GM19043 (cell line): ENCODE measurements around the gene PNPLA2.
A peak's percentile ranks its signal among the peaks of the same experiment; 100 is the strongest.

ENCODE experiments used
- ATAC-seq: cut with Tn5 transposase; IDR thresholded peaks from one replicate; pipeline ENCODE4 v1.9.1; 2021; ENCODE audit warnings: low read depth; ENCODE audit not compliant: unreplicated experiment

The PNPLA2 gene, protein sequence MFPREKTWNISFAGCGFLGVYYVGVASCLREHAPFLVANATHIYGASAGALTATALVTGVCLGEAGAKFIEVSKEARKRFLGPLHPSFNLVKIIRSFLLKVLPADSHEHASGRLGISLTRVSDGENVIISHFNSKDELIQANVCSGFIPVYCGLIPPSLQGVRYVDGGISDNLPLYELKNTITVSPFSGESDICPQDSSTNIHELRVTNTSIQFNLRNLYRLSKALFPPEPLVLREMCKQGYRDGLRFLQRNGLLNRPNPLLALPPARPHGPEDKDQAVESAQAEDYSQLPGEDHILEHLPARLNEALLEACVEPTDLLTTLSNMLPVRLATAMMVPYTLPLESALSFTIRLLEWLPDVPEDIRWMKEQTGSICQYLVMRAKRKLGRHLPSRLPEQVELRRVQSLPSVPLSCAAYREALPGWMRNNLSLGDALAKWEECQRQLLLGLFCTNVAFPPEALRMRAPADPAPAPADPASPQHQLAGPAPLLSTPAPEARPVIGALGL

DNA sequence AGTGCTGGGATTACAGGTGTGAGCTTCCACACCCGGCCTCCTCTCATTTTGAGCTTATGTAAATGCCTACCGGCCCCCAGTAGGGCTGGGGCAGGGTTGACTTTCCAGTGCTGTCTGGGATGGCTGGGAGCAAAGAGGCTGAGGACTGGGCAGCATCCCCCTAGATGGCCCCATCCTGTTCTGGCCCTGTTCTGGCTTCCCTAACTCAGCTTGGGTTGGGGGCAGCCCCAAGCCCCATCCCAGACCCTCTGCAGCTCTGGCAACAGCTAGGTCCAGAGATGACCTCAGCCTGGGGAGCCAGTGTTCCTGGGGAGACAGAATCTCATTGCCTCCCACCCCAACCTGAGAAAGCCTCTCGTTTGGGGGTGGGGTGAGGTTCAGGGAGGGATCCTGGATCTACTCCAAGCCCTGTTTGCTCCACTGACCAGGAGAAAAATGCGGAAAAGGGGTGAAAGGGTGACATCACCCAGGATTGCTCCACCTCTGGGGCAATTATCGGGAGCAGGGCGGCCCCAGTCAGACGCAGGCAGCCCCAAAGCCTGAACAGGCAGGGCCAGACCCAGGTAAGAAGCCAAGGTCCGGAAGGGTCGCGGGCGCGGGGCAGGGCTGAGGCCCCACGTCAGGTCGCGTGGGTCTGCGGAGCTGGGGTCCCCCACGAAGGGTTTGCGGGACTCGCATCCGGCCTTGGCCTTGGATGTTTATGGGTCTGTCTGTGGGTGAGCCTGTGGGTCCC lies at the start of gene PNPLA2:
Gene PNPLA2 (plus strand): TSS at position 519 of the 733 bp plus-strand sequence. CDS start 805 bp downstream, outside the sequence.
- ATAC-seq = no peak

DNA sequence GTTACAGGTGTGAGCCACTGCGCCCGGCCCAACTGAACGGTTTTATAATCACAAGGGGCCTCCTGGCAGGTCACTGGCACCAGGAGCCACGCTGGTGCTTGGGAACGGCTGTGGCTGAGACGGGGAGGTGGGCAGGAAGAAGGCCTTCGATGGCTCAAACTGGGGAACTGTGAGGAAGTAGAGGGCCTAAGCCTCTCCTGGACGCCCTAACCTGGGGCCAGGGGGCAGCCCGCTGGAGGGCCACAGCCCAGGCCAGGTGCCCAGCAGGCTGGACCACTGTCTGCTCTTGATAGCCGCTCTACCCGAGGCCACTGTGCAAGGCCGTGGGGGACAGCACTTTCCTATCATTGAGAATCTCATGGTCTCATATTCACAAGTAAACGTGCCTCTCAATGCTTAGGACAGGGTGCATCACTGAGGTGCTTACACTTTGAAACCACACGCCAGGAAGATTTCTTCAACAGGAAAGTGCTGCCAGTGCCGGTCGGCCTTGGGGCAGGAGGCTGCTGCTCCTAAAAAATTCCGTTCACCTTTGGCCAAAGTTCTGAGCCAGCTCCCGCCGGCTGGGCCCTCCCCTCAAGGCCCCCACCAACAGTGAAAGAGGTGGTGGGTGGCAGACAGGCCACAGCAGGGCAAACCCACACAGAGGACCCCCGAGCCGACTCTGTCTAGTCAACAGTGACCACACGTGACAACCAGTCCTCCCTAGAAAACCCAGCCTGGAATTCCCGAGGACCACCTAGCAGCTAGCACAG lies 48.6 kb upstream of the PNPLA2 start:
- ATAC-seq = no peak

DNA sequence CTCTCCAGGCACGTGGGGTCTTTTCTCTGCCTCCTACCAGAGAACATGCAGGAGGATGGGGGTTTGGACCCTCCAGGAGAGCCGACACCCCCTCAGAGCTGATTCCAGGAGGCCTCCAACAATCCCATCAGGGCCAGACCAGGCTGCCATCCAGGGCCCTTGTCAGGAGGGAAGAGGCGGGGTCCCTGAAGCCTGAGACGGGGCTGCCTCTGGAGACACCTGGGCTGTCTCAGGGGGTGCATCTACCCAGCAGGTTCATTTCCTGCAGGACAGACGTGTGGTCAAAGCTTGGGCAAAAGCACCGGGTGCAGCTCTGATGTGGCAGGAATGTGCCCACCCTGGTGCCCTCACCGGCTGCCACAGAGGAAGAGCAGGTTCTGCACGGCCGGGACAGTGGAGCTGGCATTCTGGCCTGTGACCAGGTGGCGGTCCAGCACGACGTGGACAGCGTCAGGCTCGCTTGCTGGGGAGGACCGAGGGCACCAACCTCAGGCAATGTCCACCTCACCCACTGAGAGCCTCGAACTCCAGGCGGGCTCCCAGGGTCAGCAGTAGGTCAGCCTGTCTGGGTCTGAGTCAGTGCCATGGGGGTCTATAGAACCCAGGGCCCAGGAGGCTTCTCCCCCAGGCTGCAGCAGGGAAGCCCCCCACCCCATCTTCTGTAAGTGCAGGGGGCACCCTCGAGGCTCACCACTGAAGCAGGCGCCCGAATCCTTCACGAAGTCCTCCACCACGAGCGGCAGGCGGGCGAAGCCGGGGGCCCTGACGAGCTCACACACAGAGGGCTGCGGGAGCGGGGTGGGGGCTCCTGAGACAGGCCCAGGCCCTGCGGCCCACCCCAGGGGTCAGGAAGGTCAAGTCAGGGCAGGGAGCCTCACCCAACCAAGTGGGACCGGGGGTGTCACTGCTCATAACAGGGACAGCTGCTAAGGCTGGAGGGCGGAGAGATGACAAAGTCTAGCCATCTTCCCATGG lies 47.8 kb upstream of the PNPLA2 start:
- ATAC-seq = no peak

DNA sequence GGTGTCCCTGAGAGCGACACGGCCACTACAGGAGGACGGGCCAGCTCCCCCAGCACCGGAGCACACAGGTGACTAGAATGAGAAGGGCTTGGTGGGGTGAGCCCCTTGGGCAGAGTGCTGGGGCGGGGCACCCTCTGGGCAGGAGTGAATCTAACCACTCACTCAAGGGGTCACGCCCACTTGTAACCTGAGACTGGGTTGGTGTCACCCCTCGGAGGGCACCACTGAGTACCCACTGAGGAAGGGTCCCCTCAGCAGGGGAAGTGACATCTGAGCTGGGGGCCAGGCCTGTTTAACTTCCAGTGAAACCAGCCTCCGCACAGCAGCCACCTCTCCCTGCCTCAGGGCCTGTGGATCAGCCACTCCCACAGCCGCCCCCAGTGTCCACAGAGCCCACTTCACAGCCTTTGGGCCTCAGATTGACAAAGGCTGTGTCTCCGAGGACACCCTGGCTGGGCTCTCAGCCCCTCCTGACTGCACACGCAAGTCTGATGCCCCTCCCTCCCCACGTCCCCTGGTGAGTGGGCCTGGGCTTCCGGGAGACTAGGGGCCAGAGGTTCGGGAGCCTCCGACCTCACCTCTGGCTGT lies 47.0 kb upstream of the PNPLA2 start:
- no peak for ATAC-seq

DNA sequence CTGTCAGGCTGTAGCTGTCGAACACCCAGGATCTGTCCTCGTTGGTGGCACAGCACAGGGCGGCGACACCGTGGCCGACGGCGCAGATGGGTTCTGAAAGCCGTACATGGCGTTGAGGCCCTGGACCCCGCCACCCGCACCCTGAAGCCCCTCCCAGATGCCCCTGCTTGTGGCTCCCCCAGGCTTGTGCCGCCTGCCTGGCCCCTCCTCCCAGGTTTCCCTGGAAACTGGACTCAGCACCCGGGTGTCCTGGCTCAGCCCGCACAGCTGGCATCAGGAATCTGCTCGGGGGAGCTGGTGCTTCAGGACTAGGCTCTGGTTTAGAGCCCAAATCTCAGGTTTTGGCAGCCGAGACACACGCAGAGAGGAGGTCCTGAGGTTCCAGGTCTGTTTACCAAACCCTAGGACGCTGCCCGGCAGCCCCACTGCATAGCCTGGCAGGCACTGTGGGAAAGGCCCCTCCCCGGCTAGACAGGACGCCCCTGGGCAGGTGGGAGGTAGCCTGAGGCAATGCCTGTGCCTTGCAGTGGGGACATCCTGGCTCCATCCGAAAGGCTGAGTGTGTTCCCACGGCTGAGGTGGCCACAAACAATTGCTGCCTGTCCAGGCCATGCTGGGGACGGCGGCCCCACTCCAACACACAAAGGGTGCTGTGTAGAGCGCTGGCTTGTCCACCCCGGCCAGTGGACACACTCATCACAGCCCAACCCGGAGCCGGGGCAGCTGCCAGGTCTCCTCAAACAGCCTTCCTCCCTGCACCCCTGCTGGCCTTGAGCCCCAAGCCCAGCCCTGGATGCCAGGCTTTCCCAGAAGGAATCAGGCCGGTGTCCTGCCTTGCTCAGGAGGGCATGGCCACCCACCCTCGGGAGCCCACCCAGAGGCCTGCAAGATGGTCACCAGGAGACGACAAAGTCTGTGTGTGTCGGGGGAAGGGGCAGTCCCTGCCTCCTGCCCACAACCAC lies 46.0 kb upstream of the PNPLA2 start:
- no peak for ATAC-seq

DNA sequence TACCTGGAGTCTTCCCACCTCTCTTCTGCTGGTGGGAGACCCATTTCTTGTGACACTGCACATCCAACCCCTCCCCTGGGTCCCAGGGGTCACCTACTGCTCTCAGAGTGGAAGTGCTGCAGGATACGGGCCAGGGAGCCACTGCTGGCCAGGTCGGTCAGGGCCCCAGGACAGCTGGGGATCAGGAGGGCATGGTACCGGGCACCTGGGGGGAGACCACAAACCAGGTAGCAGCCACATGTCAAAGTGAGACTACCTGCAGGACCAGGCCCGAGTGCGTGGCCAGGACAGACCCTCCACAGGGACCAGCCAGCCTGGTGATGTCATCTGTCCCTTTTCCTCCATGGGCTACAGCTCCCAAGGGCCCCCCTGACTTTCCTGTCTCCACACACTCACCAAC lies 45.3 kb upstream of the PNPLA2 start:
- no peak for ATAC-seq

DNA sequence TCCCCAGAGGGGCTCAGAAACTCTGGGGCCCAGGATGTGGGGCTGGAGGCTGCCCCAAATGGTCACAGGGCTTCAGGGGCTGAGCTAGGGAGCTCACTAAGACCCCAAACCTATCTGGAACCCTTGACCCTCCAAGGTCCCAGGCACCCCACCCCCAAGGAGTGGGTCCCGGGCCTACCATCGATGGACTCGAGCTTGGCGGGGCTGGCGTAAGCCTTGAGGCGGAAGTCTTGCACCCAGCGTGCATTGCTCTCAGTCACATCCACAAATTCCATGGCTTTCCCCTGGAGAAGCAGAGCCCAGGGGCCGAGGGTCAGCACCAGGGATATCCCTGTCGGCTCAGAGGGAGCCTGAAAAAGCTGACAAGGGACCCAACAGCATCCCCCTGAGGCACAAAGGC lies 44.9 kb upstream of the PNPLA2 start:
- no peak for ATAC-seq

DNA sequence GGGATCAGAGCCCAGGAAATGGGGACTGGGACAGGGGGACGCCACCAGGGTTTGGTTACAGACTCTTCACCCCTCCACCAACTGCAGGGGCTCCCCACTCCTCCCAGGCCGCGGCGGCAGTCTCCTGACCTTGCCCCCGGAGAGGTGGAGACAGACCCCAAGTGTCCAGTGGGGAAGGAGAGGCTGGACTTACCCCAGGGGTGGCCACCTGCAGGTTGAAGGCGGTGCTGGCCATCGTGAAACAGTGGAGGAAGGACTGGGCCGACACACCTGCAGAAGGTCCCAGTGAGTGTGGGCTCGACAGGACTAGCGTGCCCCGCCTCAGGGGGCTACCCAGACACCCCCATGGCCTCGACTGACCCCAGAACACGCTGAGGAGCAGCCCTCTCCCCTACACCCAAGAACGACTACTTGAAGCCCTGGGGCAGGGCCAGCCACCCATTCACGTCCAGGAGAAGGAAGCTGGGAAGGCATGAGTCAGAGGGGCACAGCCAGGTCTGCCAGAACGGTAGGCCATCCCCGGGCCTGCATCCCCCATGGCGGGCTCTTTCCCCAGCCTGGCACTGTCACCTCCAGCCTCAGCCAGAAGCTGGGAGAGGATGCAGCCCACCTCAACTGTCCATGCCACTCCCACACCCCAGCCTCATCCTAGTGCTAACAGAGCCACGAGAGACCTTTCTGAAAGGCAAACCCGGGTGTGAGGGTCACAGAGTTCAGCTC lies 43.7 kb upstream of the PNPLA2 start:
- ATAC-seq = no peak

DNA sequence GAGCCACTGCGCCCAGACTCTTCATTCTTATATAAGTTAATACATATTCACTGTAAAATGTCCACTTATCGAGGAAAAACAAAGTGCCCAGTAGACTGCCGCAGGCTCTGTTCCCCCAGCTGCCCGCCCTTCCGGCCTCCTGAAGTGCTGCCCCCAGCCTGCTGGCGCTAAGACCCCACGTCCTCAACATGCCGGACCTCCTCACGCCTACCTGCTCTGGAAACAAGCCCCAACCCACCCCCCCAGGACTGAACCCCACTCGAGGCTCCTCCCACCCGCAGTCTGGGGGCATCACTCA lies 42.5 kb upstream of the PNPLA2 start:
- no peak for ATAC-seq

DNA sequence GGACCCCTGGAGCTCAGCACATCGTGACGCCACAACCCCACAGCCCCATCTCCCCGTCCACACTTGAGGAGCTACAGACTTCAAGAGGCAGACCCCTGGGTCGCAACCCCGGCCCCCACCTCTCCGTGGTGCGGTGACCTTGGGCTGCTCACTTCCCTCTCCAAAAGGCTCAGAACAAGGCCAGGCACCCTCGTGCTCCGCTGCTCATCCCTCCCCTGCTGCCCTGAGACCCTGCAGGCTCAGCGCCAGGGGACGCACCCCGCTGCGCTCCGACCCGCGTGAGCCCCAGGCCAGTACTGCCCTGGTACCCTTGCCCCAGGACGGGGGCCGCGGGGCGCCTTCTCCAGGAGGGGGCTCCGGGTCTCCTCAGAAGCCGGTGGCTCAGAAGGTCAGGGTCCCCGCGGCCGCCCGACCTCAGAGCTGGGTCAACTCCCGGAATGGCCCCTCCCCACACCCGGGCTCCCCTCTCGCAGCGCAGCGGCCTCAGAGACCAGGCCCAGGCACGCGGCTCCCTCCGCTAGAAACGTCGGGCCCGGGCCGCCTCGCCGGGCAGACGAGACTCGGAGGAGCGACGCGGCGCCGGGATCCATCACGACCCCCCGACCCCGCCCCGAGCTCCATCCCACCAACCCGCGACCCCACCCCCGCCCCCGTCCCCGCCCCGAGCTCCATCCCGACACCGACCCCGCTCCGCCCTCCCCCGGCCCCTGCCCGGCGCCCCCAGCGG lies 42.0 kb upstream of the PNPLA2 start:
- peak; percentile 21 for ATAC-seq

DNA sequence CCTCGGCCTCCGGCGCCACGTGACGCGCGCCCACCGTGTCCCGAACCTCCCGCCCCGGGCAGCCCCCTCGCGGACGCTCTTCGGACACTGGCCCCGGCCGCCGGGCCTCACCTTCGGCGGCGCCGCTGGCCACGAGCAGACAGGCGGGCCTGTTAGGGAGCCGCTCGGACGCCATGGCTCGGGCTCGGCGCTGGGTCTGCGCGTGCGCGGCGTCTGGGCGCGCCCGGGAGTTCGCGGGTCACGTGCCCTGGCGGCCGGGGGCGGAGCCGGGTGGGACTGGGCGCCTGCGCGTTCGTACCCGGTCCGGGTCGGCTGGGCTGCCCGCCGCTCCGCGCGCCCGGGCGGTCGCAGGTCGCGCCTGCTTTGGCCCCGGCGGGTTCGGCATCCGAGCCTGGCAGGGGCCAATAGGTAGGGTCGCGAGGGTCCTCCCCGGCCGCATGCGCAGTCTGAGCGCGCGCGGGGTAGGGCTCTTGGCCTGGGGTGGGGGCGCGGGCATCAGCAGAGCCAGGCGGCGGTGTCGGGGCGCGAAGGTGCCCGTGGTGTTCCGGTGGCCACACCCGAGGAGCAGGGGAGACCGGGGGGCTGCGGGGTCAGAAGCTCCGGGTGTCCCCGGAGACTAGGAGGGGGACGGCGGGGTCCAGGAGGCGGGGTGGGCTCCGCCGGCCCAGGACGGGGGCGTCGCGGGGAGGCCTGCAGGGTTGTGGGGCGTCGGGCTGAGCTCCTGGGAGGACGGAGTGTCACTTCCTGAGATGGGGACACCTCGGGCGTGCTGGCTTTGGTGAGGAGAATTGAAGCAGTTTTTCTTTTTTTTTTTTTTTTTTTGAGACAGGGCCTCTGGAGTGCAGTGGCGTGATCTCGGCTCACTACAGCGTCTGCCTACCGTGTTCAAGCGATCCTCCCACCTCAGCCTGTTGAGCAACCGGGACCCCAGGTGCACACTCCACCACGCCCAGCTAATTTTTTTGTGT lies 41.1 kb upstream of the PNPLA2 start, which contains the start of gene GATD1:
Gene GATD1 (minus strand): TSS at position 200 of the 968 bp plus-strand sequence. CDS start 25 bp downstream, at position 175.
- ATAC-seq = peak; percentile 84

DNA sequence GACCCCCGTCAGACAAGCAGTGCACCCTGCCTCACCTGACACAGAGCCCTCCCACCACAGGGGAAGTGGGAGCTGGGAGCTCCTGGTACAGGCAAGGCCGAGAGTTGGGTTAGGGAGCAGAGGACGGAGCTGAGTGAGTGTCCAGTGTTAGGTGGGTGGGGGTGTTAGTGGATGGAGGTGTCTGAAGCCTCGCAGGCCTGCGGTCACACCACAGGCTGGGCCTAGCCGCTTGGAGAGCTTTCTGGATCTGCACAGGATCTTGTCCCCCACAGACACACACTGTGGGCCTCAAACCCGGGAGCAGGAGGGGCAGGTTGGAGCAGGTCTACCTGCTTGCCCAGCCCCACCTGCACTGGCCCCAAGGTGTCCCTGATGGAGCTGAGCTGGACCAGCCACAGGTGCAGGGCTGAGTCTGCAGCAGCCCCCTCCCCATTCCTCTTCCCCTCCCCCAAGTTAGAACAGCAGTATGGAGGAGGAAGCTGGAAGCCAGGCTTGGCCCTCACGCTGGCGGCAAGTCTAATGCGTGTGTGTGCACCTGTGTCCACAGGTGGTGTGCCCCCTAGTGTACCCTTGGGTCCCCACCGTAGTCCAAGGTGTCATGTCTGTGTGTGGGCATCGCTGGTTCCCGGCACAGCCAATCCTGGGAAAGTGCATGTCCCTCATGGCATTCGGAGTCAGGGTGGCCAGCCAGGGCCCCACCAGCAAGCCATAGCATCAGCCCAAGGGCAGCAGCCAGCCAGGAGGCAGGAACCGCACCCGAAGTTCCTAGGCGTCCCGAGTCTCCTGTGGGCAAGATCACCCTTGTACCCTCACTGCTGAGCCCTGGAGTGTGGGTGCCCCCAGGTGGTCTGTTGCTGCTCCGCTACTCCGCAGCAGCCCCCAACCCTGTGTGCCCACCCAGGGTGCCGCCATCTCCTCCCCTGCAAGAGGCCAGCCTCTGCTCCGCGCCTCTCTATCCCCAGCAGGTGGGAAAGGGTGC lies 39.4 kb upstream of the PNPLA2 start:
- ATAC-seq = no peak

DNA sequence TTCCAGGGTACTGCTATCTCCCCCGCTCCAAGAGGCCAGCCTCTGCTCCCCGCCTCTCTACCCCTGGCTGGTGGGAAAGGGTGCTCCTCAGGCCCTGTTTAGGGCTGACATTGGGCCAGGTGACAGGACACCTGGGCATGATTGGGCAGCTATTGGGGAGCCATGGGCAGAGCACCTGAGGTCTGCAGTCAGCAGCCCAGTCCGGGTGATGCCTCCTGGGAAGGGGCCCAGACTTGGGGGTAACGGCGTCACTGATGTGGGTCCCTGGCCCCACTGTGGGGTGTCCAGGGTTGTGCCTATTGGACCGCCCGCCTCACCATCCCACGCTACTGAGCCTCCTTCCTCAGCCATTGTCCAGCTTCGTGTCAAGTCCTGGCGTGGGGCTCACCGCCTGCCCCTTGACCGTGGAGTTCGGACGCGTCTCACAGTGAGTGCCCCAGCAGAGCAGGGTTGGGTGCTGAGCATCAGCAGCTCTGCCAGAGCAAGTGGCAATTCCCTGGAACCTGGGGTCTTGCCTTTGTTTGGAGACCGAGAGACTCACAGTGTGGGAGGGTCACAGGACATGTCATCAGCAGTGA lies 38.7 kb upstream of the PNPLA2 start:
- no peak for ATAC-seq
